Lower leg skin (tissue), 4 donors: ENCODE measurements around the gene BICC1. TPM values are rescaled to one million over a fixed set of nuclear protein-coding genes. Genes with fewer than 3 reads are reported as not detected.

ENCODE experiments used
- DNase-seq, 2 donors: peaks; one replicate each; pipeline ENCODE4 v3.0.0-alpha.2; 2019; ENCODE audit warnings: low spot score in 2 of 2
- H3K4me3 ChIP-seq: fragments of 200-600 bp; sonication (generic); 2 replicates; pipeline ENCODE4 v1.5.1; 2017; ENCODE audit warnings: mild to moderate bottlenecking, low read depth; ENCODE audit not compliant: poor library complexity, severe bottlenecking
- POLR2A ChIP-seq, 2 donors: fragments of 450-650 bp; IDR thresholded peaks; one replicate each; pipeline ENCODE4 v1.6.1; 2016 to 2017; ENCODE audit warnings: antibody characterized with exemption in 2 of 2, mild to moderate bottlenecking in 1 of 2, moderate library complexity in 1 of 2
- WGBS, 2 donors: methylation state at CpG; one replicate each; pipeline ENCODE4 v1.1.5; 2018; 5-methylcytosine and 5-hydroxymethylcytosine counted together
- intact Hi-C: fragments of 100-400 bp; cut with DNase I; formaldehyde crosslinking; loops from one replicate; pipeline ENCODE4 v1.15.0; 2023; ENCODE audit warnings: low total_unique reads
- total RNA-seq, 4 donors: library from RNA; depleted of rRNA; stranded (reverse); fragments of >200 nt; gene quantifications; one replicate each; pipeline ENCODE4 v1.1.0, GENCODE V29; 2016
- TF ChIP-seq, protein P1 (sequence below), 3 donors: fragments of 450-650 bp; IDR thresholded peaks; one replicate each; pipeline ENCODE4 v1.5.1; 2016; ENCODE audit warnings: antibody characterized with exemption in 3 of 3, mild to moderate bottlenecking in 3 of 3, moderate library complexity in 2 of 3

BICC1 gene
- total RNA-seq, 4 donors from 2014 or later = 5.0 to 11.5 (median 7.1) TPM

DNA sequence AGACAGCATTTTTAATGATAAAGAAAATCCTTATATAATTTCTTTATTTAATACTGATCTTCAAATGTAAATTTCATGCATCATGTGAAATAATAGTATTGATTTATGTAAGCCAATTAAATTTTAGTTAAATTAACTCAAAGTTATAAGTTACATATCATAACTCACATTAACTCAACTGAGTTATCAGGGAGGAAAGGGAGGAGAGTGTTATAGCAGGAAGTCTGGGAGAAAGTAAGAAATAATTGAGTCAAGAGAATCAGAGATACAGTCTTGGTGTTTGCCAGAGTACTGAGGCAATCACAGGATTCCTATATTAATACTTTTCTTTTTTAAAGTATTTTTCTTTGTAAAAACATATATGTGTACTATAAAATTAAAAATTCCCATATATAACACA, 4.0 kb downstream of the BICC1 start:
- intact Hi-C loops = no loop called here
- DNase-seq = no peak
- H3K4me3 ChIP-seq = no peak overlapping the region
- TF ChIP-seq, protein P1, sequence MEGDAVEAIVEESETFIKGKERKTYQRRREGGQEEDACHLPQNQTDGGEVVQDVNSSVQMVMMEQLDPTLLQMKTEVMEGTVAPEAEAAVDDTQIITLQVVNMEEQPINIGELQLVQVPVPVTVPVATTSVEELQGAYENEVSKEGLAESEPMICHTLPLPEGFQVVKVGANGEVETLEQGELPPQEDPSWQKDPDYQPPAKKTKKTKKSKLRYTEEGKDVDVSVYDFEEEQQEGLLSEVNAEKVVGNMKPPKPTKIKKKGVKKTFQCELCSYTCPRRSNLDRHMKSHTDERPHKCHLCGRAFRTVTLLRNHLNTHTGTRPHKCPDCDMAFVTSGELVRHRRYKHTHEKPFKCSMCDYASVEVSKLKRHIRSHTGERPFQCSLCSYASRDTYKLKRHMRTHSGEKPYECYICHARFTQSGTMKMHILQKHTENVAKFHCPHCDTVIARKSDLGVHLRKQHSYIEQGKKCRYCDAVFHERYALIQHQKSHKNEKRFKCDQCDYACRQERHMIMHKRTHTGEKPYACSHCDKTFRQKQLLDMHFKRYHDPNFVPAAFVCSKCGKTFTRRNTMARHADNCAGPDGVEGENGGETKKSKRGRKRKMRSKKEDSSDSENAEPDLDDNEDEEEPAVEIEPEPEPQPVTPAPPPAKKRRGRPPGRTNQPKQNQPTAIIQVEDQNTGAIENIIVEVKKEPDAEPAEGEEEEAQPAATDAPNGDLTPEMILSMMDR (IDR thresholded peaks at IDR 0.05) = no peak
- TF ChIP-seq POLR2A (IDR thresholded peaks at IDR 0.05) = no peak

DNA sequence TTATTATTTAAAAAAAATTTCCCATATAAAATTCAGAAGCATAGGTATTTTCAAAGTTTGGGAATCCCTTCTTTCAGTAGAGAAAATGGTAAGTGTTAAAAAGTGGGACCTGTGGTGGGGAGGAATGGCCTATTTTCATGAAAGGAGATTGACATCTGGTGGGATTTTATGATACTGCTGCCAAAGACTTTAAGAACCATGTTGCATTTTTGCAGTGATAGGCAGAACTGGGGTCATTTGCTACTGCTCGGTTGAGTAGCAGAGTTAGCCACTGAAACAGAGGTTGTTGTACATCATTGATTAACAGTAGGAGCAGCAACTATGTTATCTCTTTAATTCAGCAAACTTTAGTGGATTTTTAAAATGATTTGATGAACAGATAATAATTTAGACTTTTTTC, 4.4 kb downstream of the BICC1 start:
- no peak overlapping the region for H3K4me3 ChIP-seq
- no peak for DNase-seq
- TF ChIP-seq, protein P1 (IDR thresholded peaks at IDR 0.05) = no peak
- TF ChIP-seq POLR2A (IDR thresholded peaks at IDR 0.05) = no peak
- intact Hi-C loops = no loop called here
- WGBS, 2 donors = 0 to 48% methylated on average over 1 of the region's 1 CpG

DNA sequence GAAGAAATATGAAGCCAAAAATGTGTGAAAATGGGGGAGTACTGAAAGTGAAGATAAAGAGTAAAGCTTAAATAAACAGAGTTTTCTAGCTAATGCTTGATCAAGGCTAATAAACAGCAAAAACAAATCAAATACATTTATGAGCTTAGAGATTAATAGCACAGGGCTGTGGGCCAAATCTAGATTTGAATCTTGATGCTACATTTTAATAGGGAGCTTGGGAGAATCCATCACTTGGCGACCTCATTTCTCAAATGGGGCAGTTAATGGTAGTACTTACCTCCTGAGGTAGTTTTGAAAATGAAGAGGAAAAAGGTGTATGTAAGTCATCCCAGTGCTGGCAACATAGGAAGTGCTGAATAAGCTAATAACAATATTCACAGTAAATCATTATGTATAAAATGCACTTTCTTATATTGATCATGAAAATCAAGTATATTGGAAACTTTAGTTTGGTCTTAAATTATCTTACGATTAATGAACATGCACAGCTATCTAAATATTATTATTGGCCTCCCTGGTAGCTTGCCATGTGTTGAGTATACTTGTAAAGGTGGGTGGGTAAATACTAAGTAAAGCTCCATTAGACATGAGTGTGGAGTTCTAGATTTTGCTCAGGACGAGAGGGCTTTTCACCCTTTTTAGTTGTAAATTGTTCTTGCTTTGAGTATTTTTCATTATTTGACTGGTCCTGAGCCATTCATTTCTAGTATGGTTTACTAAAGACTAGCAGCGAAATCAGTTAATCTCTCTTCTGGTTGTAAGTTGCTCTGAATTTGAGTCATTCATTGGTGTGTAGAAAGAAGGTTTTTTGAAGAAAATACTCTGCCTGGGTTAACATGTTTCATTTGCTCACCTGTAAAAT, 5.1 kb downstream of the BICC1 start:
- WGBS, 2 donors = 70 to 77% methylated on average over 4 of the region's 4 CpGs
- TF ChIP-seq, protein P1 (IDR thresholded peaks at IDR 0.05) = no peak
- TF ChIP-seq POLR2A (IDR thresholded peaks at IDR 0.05) = no peak
- intact Hi-C loops = no loop called here

DNA sequence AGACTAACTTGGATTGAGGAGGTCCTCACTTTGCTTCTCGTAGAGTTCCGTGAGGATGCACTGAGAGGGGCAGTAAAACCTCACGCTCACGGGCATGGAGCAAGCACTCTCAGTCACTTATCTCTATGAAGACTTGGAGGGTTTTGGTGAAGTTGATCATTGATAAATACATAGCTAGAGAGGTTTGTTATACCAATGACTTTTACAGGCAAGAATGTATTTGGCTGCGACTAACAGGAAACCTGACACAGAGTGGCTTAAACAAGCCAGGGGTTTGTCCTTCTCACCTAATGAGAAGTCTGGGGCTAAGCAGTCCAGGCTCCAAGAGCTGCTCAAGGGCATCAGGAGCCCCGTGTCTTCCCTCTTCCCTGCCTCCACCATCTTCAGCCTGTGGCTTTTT, 6.1 kb downstream of the BICC1 start:
- intact Hi-C loops = no loop called here
- WGBS, 2 donors = 64 to 68% methylated on average over 6 of the region's 6 CpGs
- DNase-seq = no peak
- no peak overlapping the region for H3K4me3 ChIP-seq
- TF ChIP-seq, protein P1 (IDR thresholded peaks at IDR 0.05) = no peak
- no peak for TF ChIP-seq POLR2A (IDR thresholded peaks at IDR 0.05)

More for the DNA sequence above, 5.1 kb downstream of the BICC1 start:
- no peak overlapping the region for H3K4me3 ChIP-seq
- no peak for DNase-seq

DNA sequence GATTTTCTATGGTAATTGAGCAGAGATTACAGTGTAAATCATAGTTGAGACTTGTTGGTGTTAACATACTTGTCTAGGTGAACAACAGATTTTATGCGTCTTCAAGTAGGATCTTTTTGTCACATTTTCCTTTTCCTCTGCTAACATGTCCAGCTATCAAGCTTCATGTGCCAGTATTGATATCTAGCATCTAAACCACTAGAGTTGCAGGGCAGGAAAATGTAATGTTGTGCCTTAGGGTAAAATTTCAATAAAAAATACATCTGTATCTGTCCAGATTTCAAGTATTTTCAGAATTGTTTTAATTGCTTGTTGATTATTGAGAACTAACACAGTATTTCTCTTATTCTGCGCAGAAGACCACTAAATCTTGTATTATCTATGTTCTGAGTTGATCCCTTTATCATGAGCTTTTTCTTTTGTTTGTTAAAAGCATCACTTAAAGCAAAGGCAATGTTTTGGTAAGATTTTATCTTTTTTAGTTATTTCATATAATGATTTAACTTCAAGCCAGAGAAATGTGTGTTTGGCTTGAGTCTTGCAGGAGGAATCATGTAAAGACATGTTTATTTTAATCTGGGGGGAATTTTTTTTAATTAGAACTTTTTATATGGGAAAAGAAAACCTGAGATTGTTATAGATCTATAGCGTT, 16.5 kb downstream of the BICC1 start:
- no peak for DNase-seq
- TF ChIP-seq, protein P1 (IDR thresholded peaks at IDR 0.05) = no peak
- TF ChIP-seq POLR2A (IDR thresholded peaks at IDR 0.05) = no peak
- H3K4me3 ChIP-seq = no peak overlapping the region
- 63 to 77% methylated on average over 3 of the region's 3 CpGs for WGBS, 2 donors
- intact Hi-C loops = no loop called here
